Measurements from ENCODE around the gene RFXAP. TPM values are rescaled to one million over a fixed set of nuclear protein-coding genes. Genes with fewer than 3 reads are reported as not detected.

The RFXAP gene
- total RNA-seq, 4 donors from 2014 or later: 6.0 to 10.7 (median 9.4) TPM

DNA sequence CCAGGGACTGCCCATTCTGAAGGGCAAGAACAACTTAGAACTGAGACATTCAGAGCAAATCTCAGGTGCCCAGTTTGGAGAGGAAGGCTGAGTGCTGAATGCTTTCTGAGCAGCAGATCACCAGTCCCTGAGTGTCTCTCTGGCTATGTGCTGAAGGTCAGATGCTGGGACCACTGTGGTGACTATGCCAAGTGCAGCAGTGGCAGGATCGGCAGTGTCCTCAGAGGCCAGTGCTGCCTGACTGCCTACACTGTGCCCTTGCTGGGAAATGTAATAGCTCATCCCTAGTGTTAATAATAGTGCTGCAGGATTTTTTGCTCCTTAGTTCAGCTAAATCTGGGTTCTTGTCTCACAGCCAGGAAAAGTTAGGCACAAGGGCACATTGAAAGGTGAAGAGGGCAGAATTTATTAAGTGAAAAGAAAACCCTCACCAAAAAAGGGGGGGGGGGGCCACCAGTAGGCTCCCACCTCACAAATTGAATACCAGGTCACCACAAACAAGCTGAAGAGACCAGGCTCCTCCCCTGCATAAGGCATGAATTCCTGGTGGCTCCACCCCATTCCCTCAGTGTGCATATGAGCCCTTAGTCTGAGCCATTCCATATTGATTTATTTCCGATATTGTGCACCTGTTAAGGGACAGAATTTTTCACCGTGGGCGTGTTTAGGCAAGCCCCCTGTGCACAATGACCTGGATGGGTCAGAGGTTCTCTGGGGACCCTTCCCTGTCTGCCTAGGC lies 18.5 kb downstream of the RFXAP start:
- no peaks in the 10 kb centered on the region for H3K4me1 ChIP-seq
- no peak overlapping the region for H3K4me3 ChIP-seq (replicated peaks in 1 of 3)
- WGBS, 2 donors: 69% methylated on average over 4 of the region's 4 CpGs
- DNase-seq: peak in 1 of 2 donors; percentile 18
- H3K27me3 ChIP-seq: no peaks in the 10 kb centered on the region
- TF ChIP-seq POLR2A (IDR thresholded peaks at IDR 0.05): no peak
- TF ChIP-seq, protein P1, sequence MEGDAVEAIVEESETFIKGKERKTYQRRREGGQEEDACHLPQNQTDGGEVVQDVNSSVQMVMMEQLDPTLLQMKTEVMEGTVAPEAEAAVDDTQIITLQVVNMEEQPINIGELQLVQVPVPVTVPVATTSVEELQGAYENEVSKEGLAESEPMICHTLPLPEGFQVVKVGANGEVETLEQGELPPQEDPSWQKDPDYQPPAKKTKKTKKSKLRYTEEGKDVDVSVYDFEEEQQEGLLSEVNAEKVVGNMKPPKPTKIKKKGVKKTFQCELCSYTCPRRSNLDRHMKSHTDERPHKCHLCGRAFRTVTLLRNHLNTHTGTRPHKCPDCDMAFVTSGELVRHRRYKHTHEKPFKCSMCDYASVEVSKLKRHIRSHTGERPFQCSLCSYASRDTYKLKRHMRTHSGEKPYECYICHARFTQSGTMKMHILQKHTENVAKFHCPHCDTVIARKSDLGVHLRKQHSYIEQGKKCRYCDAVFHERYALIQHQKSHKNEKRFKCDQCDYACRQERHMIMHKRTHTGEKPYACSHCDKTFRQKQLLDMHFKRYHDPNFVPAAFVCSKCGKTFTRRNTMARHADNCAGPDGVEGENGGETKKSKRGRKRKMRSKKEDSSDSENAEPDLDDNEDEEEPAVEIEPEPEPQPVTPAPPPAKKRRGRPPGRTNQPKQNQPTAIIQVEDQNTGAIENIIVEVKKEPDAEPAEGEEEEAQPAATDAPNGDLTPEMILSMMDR (IDR thresholded peaks at IDR 0.05): no peak
- intact Hi-C loops (cut with DNase I): no loop called here
- H3K9me3 ChIP-seq: no peaks in the 10 kb centered on the region
- no peak overlapping the region for H3K27ac ChIP-seq
- H3K36me3 ChIP-seq: no peaks in the 10 kb centered on the region

- no peaks in the 10 kb centered on the region for H3K36me3 ChIP-seq
- no peak overlapping the region for H3K4me3 ChIP-seq (replicated peaks in 1 of 3)
Measured at GRCh38 chr13:36839281-36839680, 20.3 kb downstream of the RFXAP start.

DNA sequence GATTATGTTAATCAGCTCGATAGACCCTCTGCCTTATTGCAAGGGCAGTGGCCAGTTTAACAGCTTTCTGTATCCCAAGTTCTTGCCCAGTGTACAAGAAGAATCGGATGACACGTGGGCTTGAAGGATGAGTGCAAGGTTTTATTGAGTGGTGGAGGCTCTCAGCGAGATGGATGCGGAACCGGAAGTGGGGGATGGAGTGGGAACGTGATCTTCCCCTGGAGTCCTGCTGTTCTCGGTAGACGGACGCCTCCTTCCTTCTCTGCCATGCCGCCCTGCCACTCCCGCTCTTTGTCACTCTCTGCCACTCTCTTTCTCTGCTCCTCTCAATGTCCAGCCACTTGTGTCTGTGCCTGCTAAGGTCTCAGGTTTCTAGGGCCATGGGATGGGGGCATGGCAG lies 21.0 kb downstream of the RFXAP start:
- intact Hi-C loops (cut with DNase I): no loop called here
- Histone ChIP-seq H3K27ac (no peak overlapping the region), H3K36me3 (no peaks in the 10 kb centered on the region), H3K9me3 (no peaks in the 10 kb centered on the region), H3K4me1 (no peaks in the 10 kb centered on the region), H3K4me3 (replicated peaks in 1 of 3) (no peak overlapping the region), H3K27me3 (no peaks in the 10 kb centered on the region)
- WGBS, 2 donors: 90 to 96% methylated on average over 12 of the region's 12 CpGs
- TF ChIP-seq, protein P1 (IDR thresholded peaks at IDR 0.05): no peak
- TF ChIP-seq POLR2A (IDR thresholded peaks at IDR 0.05): no peak
- no peak for DNase-seq

More at GRCh38 chr13:36839281-36839680, 20.3 kb downstream of the RFXAP start:
- intact Hi-C loops (cut with DNase I): no loop called here
- TF ChIP-seq, protein P1 (IDR thresholded peaks at IDR 0.05): no peak
- no peak for TF ChIP-seq POLR2A (IDR thresholded peaks at IDR 0.05)
- WGBS, 2 donors: 53% methylated on average over 3 of the region's 3 CpGs
- H3K4me1 ChIP-seq: no peaks in the 10 kb centered on the region
- no peaks in the 10 kb centered on the region for H3K9me3 ChIP-seq
- H3K27me3 ChIP-seq: no peaks in the 10 kb centered on the region
- H3K27ac ChIP-seq: no peak overlapping the region
- DNase-seq: peak in 1 of 2 donors; percentile 28

DNA sequence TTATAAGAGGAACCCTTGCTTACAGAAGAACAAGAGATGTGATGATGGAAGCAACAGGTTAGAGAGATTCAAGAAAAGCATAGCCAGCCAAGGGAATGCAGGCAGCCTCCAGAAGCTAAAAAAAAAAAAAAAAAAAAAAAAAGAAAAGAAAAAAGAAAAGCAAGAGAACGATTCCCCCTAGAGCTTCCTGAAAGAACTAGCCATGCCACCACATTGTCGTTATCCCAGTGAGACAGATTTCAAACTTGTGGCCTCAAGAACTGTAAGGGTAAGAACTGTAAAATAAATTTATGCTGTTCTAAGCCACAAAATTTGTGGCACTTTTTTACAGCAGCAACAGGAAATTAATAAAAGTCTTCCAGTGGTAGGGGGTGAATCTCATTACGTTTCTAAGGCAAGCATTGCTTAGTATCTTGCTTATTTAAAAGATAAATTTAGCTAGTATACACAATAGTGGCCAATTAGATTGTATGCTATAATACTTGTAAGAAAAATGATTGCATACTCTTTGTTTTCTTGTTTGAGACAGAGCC lies 21.8 kb downstream of the RFXAP start:
- no peak for TF ChIP-seq POLR2A (IDR thresholded peaks at IDR 0.05)
- TF ChIP-seq, protein P1 (IDR thresholded peaks at IDR 0.05): no peak
- no peaks in the 10 kb centered on the region for H3K9me3 ChIP-seq

GRCh38 chr13:36841391-36841790 lies 22.4 kb downstream of the RFXAP start:
- DNase-seq: no peak
- 81 to 93% methylated on average over 5 of the region's 5 CpGs for WGBS, 2 donors
- H3K36me3 ChIP-seq: peaks cover 0 to 4% of the 10 kb centered on the region in 2 donors
- TF ChIP-seq, protein P1 (IDR thresholded peaks at IDR 0.05): no peak
- TF ChIP-seq POLR2A (IDR thresholded peaks at IDR 0.05): no peak
- no peaks in the 10 kb centered on the region for H3K4me1 ChIP-seq
- intact Hi-C loops (cut with DNase I): no loop called here
- no peaks in the 10 kb centered on the region for H3K9me3 ChIP-seq
- no peak overlapping the region for H3K27ac ChIP-seq
- H3K4me3 ChIP-seq (replicated peaks in 1 of 3): no peak overlapping the region
- no peaks in the 10 kb centered on the region for H3K27me3 ChIP-seq

More for the DNA sequence above, 21.8 kb downstream of the RFXAP start:
- DNase-seq: no peak
- no peak overlapping the region for H3K4me3 ChIP-seq (replicated peaks in 1 of 3)
- H3K36me3 ChIP-seq: peaks cover 0 to 4% of the 10 kb centered on the region in 2 donors
- WGBS, 2 donors: 68 to 87% methylated on average over 3 of the region's 3 CpGs
- H3K27ac ChIP-seq: no peak overlapping the region
- H3K4me1 ChIP-seq: no peaks in the 10 kb centered on the region
- no peaks in the 10 kb centered on the region for H3K27me3 ChIP-seq
- intact Hi-C loops (cut with DNase I): no loop called here

All from thyroid gland (tissue), 4 donors.